ENCODE measurements around the gene SLC28A2.

SLC28A2 gene, protein sequence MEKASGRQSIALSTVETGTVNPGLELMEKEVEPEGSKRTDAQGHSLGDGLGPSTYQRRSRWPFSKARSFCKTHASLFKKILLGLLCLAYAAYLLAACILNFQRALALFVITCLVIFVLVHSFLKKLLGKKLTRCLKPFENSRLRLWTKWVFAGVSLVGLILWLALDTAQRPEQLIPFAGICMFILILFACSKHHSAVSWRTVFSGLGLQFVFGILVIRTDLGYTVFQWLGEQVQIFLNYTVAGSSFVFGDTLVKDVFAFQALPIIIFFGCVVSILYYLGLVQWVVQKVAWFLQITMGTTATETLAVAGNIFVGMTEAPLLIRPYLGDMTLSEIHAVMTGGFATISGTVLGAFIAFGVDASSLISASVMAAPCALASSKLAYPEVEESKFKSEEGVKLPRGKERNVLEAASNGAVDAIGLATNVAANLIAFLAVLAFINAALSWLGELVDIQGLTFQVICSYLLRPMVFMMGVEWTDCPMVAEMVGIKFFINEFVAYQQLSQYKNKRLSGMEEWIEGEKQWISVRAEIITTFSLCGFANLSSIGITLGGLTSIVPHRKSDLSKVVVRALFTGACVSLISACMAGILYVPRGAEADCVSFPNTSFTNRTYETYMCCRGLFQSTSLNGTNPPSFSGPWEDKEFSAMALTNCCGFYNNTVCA

DNA sequence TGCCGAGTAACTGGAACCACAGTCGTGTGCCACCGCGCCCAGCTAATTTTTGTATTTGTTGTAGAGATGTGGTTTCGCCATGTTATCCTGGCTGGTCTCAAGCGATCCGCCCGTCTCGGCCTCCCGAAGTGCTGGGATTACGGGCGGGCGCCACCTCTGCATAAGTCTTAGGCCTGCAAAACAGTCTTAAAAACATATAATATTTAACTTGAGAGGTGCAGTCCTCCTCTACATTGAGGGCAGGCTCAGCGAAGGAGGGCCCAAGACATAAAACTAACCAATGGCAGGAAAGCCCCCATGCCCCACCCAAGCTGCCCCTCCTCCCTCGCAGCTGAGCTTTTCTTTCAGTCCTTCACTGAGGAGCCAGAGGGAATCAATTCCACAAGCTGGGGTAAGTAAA lies at the start of gene SLC28A2:
Gene SLC28A2, plus strand, starts transcription at position 347 of the 400 bp plus-strand sequence. CDS start 982 bp downstream, outside the sequence.
- no peaks in the 10 kb centered on the region for H3K27me3 ChIP-seq (ENCODE audit: insufficient read depth, low read depth, severe bottlenecking)
- TF ChIP-seq CTCF (IDR thresholded peaks at IDR 0.05; ENCODE audit: low read depth, low read length), result no peak
- H3K4me3 ChIP-seq (ENCODE audit: low read depth, low read length), result no peak within 1 kb of the TSS
- no peaks in the 10 kb centered on the region for H3K36me3 ChIP-seq
- DNase-seq, result no peak
- H3K9me3 ChIP-seq (ENCODE audit: severe bottlenecking), result no peaks in the 10 kb centered on the region
- H3K27ac ChIP-seq, result no peak within 1 kb of the TSS

DNA sequence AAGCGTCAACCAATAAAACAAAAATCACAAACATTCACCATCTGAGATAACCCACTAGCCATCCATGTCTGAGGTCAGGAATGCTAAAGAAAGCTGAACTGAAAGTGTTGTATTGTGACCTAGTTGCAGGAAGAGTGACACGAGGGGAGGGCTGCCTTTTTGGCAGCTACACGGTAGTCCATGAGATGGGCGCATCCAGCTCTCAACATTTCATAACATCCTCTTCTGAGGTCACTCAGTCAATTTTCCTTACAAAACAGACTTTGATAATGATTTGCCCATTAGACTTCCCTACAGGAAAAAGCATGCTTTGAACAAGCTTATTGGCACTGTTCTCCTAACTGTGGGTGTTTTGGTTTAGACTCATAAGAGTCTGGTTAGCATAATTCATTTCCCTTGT lies 48.9 kb upstream of the SLC28A2 start:
- Histone ChIP-seq H3K4me3 (ENCODE audit: low read depth, low read length) (no peak overlapping the region), H3K27me3 (ENCODE audit: insufficient read depth, low read depth, severe bottlenecking) (no peaks in the 10 kb centered on the region), H3K9me3 (ENCODE audit: severe bottlenecking) (no peaks in the 10 kb centered on the region), H3K36me3 (no peaks in the 10 kb centered on the region), H3K27ac (no peak overlapping the region)
- TF ChIP-seq CTCF (IDR thresholded peaks at IDR 0.05; ENCODE audit: low read depth, low read length), result no peak
- DNase-seq, result no peak

DNA sequence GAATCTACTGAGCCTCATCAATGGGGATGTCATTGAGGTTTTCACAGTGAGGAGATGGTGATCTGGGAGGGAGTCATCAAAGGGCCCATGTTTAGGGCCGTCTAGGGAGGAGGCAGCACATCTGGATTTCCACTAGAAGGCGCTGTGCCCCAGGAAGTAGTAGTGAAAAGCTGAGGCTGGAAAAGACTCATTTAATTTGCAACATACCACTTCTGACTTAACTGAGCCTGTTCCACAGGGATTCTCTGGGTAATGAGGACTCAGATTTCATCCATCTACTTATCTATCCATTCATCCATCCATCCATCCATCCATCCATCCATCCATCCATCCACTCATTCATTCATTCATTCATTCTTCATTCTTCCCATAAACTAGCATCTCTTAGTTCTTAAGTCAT lies 46.8 kb upstream of the SLC28A2 start:
- DNase-seq, result peak; percentile 76
- TF ChIP-seq CTCF (IDR thresholded peaks at IDR 0.05; ENCODE audit: low read depth, low read length), result peak; percentile 95
- H3K36me3 ChIP-seq, result no peaks in the 10 kb centered on the region
- no peaks in the 10 kb centered on the region for H3K9me3 ChIP-seq (ENCODE audit: severe bottlenecking)
- no peak overlapping the region for H3K4me3 ChIP-seq (ENCODE audit: low read depth, low read length)
- no peaks in the 10 kb centered on the region for H3K27me3 ChIP-seq (ENCODE audit: insufficient read depth, low read depth, severe bottlenecking)
- no peak overlapping the region for H3K27ac ChIP-seq

GRCh38 chr15:45212493-45212892 lies 39.5 kb upstream of the SLC28A2 start:
- H3K4me3 ChIP-seq (ENCODE audit: low read depth, low read length), result no peak overlapping the region
- H3K36me3 ChIP-seq, result no peaks in the 10 kb centered on the region

GRCh38 chr15:45221053-45221599 lies 30.9 kb upstream of the SLC28A2 start:
- Histone ChIP-seq H3K27ac (no peak overlapping the region), H3K9me3 (ENCODE audit: severe bottlenecking) (no peaks in the 10 kb centered on the region), H3K27me3 (ENCODE audit: insufficient read depth, low read depth, severe bottlenecking) (no peaks in the 10 kb centered on the region), H3K36me3 (no peaks in the 10 kb centered on the region), H3K4me3 (ENCODE audit: low read depth, low read length) (no peak overlapping the region)
- DNase-seq, result no peak
- TF ChIP-seq CTCF (IDR thresholded peaks at IDR 0.05; ENCODE audit: low read depth, low read length), result no peak

More at GRCh38 chr15:45212493-45212892, 39.5 kb upstream of the SLC28A2 start:
- no peaks in the 10 kb centered on the region for H3K9me3 ChIP-seq (ENCODE audit: severe bottlenecking)
- no peak for DNase-seq
- H3K27me3 ChIP-seq (ENCODE audit: insufficient read depth, low read depth, severe bottlenecking), result no peaks in the 10 kb centered on the region
- TF ChIP-seq CTCF (IDR thresholded peaks at IDR 0.05; ENCODE audit: low read depth, low read length), result no peak
- no peak overlapping the region for H3K27ac ChIP-seq
